Fibroblast of lung (primary cell): Measurements from ENCODE around the gene SNX8.

Source experiments
- EZH2 ChIP-seq: IDR thresholded peaks from 2 replicates; pipeline ENCODE4 v1.5.1; 2012; ENCODE audit warnings: low read length, control low read depth, mild to moderate bottlenecking; ENCODE audit errors: missing control alignments
- TF ChIP-seq, protein P1 (sequence below), 2 donors: IDR thresholded peaks in 1 of 2; conservative IDR thresholded peaks in 1 of 2; 1 replicate in 1 of 2; 2 replicates in 1 of 2; pipeline ENCODE4 v1.5.1; 2011 to 2012; ENCODE audit warnings: low read length in 2 of 2, control low read depth in 1 of 2, inconsistent platforms in 1 of 2, low read depth in 1 of 2, mild to moderate bottlenecking in 1 of 2

DNA sequence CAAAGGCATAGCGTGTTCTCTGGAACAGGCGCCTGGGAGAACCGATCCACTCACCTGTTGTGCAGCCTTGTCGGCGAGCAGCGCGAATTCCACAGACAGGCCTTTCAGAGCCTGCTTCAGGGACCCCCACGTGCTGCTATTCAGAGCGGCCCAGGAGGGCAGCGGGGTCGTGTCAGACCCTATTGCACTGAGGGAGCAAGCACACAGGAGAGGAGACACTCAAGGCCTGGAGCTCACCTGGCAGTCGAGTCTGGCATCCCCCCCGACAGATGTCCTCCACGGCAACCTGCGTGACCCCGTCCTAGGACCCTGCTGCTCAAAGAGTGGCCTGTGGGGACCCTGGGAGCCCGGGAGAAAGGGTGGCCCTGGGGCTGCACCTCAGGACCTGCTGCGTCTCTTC, 51.1 kb downstream of the SNX8 start:
- TF ChIP-seq, protein P1, sequence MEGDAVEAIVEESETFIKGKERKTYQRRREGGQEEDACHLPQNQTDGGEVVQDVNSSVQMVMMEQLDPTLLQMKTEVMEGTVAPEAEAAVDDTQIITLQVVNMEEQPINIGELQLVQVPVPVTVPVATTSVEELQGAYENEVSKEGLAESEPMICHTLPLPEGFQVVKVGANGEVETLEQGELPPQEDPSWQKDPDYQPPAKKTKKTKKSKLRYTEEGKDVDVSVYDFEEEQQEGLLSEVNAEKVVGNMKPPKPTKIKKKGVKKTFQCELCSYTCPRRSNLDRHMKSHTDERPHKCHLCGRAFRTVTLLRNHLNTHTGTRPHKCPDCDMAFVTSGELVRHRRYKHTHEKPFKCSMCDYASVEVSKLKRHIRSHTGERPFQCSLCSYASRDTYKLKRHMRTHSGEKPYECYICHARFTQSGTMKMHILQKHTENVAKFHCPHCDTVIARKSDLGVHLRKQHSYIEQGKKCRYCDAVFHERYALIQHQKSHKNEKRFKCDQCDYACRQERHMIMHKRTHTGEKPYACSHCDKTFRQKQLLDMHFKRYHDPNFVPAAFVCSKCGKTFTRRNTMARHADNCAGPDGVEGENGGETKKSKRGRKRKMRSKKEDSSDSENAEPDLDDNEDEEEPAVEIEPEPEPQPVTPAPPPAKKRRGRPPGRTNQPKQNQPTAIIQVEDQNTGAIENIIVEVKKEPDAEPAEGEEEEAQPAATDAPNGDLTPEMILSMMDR (conservative IDR thresholded peaks at IDR 0.05 in 1 of 2, IDR thresholded peaks at IDR 0.05 in 1 of 2; ENCODE audit: low read depth in 1 of 2, low read length in 2 of 2): no peak
- no peak for TF ChIP-seq EZH2
